Measurements from ENCODE around the gene HNF4A.

Gene HNF4A

DNA sequence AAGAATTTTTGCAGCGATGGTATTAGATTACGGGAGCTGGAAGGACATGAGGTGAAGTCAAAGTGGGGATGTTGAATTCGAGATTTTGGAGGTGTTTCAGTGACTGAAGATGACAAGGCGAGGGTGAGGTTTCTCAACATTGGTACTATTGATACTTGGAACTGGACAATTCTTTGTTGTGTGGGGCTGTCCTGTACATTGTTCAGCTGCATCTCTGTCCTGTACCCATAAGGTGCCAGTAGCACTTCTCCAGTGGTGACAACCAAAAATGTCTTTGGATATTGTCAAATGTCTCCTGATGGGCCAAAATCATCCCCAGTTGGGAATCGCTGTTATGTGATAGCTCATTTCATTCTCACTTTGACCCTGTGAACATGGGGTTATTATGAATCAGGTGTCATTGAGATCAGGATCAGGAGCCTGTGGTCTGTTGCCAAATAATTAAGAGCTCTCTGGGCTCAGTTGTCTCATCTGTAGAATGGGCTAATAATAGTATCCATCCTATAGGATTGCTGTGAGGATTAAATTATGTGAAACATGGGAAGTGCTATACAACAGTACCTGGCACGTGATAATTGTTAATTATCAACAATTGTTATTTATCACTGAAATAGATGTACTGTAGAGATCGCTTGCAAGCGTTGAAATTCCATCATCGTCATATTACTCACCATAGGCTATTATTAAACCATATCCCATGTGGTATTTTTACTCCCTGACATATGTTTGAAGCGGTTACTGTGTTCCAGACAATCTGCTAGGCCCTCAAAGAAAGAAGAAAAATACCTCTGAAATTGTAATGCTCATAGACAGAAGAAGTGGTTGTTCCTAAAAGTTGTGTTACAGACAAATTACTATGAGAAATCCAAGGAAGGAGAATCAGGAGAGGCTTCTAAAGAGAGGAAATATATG lies 71.6 kb downstream of the HNF4A start:
- Mint-ChIP-seq H3K4me1 (ENCODE audit: low read depth) (no peaks in the 10 kb centered on the region), H3K4me3 (no peak overlapping the region), H3K27me3 (ENCODE audit: low read depth) (no peaks in the 10 kb centered on the region), H3K27ac (no peak overlapping the region), H3K36me3 (ENCODE audit: low read depth) (no peaks in the 10 kb centered on the region), H3K9me3 (no peaks in the 10 kb centered on the region)
- no peak for DNase-seq (ENCODE audit: low spot score)

DNA sequence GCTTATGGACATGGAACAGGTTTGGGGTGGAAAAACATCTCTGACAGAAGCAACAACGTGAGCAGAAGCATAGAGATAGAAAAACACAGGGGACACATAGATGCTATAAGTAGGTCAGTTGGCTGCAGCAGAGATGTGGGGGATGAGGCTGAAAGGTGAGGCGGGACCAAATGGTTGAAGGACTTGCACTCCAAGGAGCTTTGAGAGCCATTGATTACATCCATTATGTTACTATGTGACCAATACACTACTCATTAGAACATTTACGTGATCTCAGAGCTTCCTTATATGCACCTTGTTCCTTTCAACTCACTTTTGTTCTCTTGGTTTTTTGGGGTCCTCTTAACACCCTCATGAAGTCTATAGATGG lies 72.3 kb downstream of the HNF4A start:
- H3K36me3 Mint-ChIP-seq (ENCODE audit: low read depth) = no peaks in the 10 kb centered on the region
- H3K4me3 Mint-ChIP-seq = no peak overlapping the region
- no peak for DNase-seq (ENCODE audit: low spot score)
- H3K4me1 Mint-ChIP-seq (ENCODE audit: low read depth) = no peaks in the 10 kb centered on the region
- H3K27me3 Mint-ChIP-seq (ENCODE audit: low read depth) = no peaks in the 10 kb centered on the region
- no peak overlapping the region for H3K27ac Mint-ChIP-seq
- no peaks in the 10 kb centered on the region for H3K9me3 Mint-ChIP-seq

DNA sequence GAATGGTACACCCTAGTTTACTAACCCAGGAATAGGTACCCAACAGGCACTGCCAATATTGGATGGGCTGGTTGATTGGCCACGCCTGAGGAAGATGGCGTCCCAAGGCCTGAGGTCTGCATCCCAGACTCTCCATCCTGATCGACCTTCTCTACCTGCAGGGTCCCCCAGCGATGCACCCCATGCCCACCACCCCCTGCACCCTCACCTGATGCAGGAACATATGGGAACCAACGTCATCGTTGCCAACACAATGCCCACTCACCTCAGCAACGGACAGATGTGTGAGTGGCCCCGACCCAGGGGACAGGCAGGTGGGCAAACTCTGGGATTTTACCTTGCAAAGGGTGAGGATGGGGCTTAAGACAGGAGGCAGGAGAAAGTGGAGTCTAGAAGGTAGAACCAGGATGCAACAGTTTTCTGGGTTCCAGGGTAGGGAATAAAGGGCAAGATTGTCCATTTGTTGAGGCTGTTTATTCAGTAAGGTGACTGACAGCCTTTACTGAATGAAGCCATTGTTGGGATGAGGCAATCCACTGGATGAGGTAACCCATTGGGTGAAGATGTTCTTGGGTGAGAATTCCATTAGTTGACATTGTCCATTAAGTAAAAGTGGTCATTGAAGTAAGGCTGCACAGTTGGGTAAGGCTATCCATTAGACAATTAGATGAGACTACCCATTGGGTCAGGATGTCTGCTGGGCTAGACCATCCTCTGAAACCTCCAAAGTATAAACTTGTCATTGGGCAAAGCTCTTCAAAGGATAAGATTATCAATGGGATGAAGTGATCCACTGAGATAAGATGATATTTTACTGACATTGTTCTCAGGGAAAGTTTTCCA lies 72.9 kb downstream of the HNF4A start:
- no peak for DNase-seq (ENCODE audit: low spot score)
- no peaks in the 10 kb centered on the region for H3K4me1 Mint-ChIP-seq (ENCODE audit: low read depth)
- no peaks in the 10 kb centered on the region for H3K27me3 Mint-ChIP-seq (ENCODE audit: low read depth)
- H3K9me3 Mint-ChIP-seq = no peaks in the 10 kb centered on the region
- no peak overlapping the region for H3K4me3 Mint-ChIP-seq
- H3K27ac Mint-ChIP-seq = no peak overlapping the region
- no peaks in the 10 kb centered on the region for H3K36me3 Mint-ChIP-seq (ENCODE audit: low read depth)

DNA sequence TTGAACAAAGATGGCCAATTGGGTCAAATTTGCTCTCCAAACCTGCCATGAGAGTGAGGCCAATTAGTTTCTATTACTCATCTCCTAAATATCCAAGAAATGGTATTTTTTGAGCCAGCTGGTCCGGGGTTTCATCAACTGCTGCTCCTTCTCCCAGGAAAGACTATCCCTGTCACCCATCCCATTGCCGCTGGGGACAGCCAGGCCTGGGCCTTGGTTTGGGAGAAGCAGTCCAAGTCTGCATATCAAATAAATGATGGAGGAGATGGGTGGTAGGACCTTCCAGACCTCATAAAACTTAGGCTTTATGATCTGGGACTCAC lies 73.5 kb downstream of the HNF4A start:
- Mint-ChIP-seq H3K27ac (no peak overlapping the region), H3K36me3 (ENCODE audit: low read depth) (no peaks in the 10 kb centered on the region), H3K4me3 (no peak overlapping the region), H3K27me3 (ENCODE audit: low read depth) (no peaks in the 10 kb centered on the region), H3K4me1 (ENCODE audit: low read depth) (no peaks in the 10 kb centered on the region), H3K9me3 (no peaks in the 10 kb centered on the region)
- DNase-seq (ENCODE audit: low spot score) = no peak

DNA sequence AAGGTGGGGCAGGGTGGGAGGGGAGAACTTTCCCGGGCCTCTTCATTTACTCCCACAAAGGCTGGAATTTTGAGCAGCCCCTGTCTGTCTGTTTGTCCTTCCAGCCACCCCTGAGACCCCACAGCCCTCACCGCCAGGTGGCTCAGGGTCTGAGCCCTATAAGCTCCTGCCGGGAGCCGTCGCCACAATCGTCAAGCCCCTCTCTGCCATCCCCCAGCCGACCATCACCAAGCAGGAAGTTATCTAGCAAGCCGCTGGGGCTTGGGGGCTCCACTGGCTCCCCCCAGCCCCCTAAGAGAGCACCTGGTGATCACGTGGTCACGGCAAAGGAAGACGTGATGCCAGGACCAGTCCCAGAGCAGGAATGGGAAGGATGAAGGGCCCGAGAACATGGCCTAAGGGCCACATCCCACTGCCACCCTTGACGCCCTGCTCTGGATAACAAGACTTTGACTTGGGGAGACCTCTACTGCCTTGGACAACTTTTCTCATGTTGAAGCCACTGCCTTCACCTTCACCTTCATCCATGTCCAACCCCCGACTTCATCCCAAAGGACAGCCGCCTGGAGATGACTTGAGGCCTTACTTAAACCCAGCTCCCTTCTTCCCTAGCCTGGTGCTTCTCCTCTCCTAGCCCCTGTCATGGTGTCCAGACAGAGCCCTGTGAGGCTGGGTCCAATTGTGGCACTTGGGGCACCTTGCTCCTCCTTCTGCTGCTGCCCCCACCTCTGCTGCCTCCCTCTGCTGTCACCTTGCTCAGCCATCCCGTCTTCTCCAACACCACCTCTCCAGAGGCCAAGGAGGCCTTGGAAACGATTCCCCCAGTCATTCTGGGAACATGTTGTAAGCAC lies 74.1 kb downstream of the HNF4A start:
- no peaks in the 10 kb centered on the region for H3K9me3 Mint-ChIP-seq
- no peak for DNase-seq (ENCODE audit: low spot score)
- H3K4me1 Mint-ChIP-seq (ENCODE audit: low read depth) = no peaks in the 10 kb centered on the region
- H3K36me3 Mint-ChIP-seq (ENCODE audit: low read depth) = no peaks in the 10 kb centered on the region
- H3K27me3 Mint-ChIP-seq (ENCODE audit: low read depth) = no peaks in the 10 kb centered on the region
- no peak overlapping the region for H3K27ac Mint-ChIP-seq
- no peak overlapping the region for H3K4me3 Mint-ChIP-seq

DNA sequence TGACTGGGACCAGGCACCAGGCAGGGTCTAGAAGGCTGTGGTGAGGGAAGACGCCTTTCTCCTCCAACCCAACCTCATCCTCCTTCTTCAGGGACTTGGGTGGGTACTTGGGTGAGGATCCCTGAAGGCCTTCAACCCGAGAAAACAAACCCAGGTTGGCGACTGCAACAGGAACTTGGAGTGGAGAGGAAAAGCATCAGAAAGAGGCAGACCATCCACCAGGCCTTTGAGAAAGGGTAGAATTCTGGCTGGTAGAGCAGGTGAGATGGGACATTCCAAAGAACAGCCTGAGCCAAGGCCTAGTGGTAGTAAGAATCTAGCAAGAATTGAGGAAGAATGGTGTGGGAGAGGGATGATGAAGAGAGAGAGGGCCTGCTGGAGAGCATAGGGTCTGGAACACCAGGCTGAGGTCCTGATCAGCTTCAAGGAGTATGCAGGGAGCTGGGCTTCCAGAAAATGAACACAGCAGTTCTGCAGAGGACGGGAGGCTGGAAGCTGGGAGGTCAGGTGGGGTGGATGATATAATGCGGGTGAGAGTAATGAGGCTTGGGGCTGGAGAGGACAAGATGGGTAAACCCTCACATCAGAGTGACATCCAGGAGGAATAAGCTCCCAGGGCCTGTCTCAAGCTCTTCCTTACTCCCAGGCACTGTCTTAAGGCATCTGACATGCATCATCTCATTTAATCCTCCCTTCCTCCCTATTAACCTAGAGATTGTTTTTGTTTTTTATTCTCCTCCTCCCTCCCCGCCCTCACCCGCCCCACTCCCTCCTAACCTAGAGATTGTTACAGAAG lies 75.0 kb downstream of the HNF4A start:
- Mint-ChIP-seq H3K27ac (no peak overlapping the region), H3K9me3 (no peaks in the 10 kb centered on the region), H3K4me1 (ENCODE audit: low read depth) (no peaks in the 10 kb centered on the region), H3K4me3 (no peak overlapping the region), H3K27me3 (ENCODE audit: low read depth) (no peaks in the 10 kb centered on the region), H3K36me3 (ENCODE audit: low read depth) (no peaks in the 10 kb centered on the region)
- DNase-seq (ENCODE audit: low spot score) = no peak

DNA sequence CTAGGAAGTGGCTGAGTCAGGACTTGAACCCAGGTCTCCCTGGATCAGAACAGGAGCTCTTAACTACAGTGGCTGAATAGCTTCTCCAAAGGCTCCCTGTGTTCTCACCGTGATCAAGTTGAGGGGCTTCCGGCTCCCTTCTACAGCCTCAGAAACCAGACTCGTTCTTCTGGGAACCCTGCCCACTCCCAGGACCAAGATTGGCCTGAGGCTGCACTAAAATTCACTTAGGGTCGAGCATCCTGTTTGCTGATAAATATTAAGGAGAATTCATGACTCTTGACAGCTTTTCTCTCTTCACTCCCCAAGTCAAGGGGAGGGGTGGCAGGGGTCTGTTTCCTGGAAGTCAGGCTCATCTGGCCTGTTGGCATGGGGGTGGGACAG lies 75.6 kb downstream of the HNF4A start:
- H3K27me3 Mint-ChIP-seq (ENCODE audit: low read depth) = no peaks in the 10 kb centered on the region
- no peak overlapping the region for H3K4me3 Mint-ChIP-seq
- H3K4me1 Mint-ChIP-seq (ENCODE audit: low read depth) = no peaks in the 10 kb centered on the region
- DNase-seq (ENCODE audit: low spot score) = no peak
- H3K27ac Mint-ChIP-seq = no peak overlapping the region
- H3K36me3 Mint-ChIP-seq (ENCODE audit: low read depth) = no peaks in the 10 kb centered on the region
- H3K9me3 Mint-ChIP-seq = no peaks in the 10 kb centered on the region

DNA sequence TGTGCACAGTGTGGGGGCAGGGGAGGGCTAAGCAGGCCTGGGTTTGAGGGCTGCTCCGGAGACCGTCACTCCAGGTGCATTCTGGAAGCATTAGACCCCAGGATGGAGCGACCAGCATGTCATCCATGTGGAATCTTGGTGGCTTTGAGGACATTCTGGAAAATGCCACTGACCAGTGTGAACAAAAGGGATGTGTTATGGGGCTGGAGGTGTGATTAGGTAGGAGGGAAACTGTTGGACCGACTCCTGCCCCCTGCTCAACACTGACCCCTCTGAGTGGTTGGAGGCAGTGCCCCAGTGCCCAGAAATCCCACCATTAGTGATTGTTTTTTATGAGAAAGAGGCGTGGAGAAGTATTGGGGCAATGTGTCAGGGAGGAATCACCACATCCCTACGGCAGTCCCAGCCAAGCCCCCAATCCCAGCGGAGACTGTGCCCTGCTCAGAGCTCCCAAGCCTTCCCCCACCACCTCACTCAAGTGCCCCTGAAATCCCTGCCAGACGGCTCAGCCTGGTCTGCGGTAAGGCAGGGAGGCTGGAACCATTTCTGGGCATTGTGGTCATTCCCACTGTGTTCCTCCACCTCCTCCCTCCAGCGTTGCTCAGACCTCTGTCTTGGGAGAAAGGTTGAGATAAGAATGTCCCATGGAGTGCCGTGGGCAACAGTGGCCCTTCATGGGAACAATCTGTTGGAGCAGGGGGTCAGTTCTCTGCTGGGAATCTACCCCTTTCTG lies 76.2 kb downstream of the HNF4A start:
- H3K27ac Mint-ChIP-seq = no peak overlapping the region

DNA sequence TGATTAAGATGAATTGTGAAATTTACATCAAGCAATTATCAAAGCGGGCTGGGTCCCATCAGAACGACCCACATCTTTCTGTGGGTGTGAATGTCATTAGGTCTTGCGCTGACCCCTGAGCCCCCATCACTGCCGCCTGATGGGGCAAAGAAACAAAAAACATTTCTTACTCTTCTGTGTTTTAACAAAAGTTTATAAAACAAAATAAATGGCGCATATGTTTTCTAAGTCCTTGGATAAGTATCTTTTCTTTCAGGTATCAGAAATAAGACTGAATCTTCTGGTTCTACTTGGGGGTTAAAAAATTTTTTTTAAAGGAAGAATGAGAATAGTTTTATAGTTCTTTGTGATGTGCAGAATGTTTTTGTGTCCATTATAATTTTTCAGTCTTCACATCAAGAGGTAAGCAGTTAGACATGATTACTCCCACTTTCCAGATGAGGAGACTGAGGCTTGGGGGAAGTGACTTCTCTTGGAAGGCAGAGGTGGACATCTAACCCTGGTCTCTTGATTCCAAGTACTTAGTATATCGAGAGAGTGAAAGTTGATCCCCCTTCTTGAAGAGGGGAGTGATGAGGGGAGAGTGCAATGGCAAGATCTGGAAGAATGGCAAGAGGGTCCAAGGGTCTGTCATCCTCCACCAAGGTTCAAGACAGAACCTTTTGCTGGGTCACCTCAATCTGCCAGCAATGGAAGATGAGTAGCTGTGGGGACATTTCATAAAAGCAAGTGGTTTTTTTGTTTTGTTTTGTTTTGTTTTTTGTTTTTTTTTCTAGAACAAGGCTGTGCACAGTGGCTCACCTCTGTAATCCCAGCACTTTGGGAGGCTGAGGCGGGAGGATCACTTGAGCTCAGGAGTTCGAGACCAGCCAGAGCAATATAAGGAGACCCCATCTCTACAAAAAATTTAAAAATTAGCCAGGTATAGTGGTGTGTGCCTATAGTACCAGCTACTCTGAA lies 77.4 kb downstream of the HNF4A start:
- Mint-ChIP-seq H3K4me1 (ENCODE audit: low read depth) (no peaks in the 10 kb centered on the region), H3K4me3 (no peak overlapping the region), H3K27me3 (ENCODE audit: low read depth) (no peaks in the 10 kb centered on the region), H3K27ac (no peak overlapping the region), H3K36me3 (ENCODE audit: low read depth) (no peaks in the 10 kb centered on the region), H3K9me3 (no peaks in the 10 kb centered on the region)
- no peak for DNase-seq (ENCODE audit: low spot score)

More for the DNA sequence above, 76.2 kb downstream of the HNF4A start:
- H3K27me3 Mint-ChIP-seq (ENCODE audit: low read depth) = no peaks in the 10 kb centered on the region
- H3K4me3 Mint-ChIP-seq = no peak overlapping the region
- no peak for DNase-seq (ENCODE audit: low spot score)
- no peaks in the 10 kb centered on the region for H3K4me1 Mint-ChIP-seq (ENCODE audit: low read depth)
- no peaks in the 10 kb centered on the region for H3K36me3 Mint-ChIP-seq (ENCODE audit: low read depth)
- no peaks in the 10 kb centered on the region for H3K9me3 Mint-ChIP-seq

DNA sequence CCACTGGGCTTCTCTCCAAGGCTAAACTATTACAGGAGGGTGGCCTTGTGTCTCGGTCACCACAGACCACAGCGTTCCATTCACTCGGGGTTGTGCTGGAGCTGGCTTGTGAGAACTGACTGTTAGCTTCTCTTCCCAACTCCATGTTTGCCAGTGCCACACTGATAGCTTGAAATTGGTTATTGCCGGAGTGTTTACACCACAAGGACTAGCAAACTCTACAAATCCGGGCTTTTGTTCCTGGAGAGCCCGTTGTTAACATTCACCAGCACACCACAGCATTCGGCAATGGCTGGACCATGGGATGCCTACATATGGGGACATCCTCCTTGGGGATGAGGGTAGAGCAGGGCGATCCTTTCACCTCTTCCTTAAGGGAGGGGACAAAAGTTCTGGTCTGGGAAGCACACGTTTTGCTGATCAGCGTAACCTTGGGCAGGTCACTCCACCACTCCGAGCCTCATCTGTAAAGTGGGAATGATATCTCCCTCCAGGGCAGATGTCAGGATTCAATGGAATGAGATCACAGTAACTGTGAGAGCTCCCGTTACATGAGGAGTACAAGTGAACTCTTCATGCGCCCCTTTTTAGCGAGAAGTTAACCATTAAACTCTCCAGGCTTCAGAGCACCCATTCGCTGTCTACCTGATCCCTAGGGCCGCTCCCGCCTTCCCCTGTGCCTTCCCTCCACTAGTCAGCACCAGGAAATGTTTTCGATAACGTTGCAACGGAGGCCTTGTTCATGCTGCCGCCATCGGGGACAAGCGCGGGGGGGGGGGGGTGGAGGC lies 78.4 kb downstream of the HNF4A start:
- Mint-ChIP-seq H3K27ac (no peak overlapping the region), H3K27me3 (ENCODE audit: low read depth) (no peaks in the 10 kb centered on the region), H3K4me1 (ENCODE audit: low read depth) (no peaks in the 10 kb centered on the region), H3K36me3 (ENCODE audit: low read depth) (no peaks in the 10 kb centered on the region), H3K9me3 (no peaks in the 10 kb centered on the region), H3K4me3 (no peak overlapping the region)
- no peak for DNase-seq (ENCODE audit: low spot score)

DNA sequence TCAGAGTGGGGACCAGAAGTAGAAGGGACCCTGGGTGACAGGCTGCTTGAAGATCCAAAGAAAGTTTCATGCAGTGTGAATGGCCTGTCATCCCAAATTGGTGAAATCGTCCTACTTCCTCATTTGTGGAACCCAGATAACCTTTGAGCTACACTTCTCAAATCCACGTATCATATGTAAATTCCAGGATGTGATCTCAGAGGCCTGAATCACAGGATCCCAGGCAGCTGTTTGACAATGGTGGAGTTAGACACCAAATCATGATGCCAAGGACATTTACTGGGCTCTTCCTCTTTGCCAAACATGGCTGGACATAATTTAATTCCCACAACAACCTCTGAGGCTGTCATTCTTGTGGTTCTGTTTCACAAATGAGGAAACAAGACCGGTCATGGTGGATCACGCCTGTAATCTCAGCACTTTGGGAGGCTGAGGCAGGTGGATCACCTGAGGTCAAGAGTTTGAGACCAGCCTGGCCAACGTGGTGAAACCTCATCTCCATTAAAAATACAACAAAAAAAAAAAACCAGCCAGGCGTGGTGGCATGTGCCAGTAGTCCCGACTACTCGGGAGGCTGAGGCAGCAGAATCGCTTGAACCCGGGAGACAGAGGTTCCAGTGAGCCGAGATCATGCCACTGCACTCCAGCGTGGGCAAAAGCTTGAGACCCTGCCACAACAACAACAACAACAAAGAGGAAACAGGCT lies 80.3 kb downstream of the HNF4A start:
- Mint-ChIP-seq H3K4me3 (no peak overlapping the region), H3K4me1 (ENCODE audit: low read depth) (no peaks in the 10 kb centered on the region), H3K27me3 (ENCODE audit: low read depth) (peaks cover 3% of the 10 kb centered on the region), H3K36me3 (ENCODE audit: low read depth) (no peaks in the 10 kb centered on the region), H3K27ac (no peak overlapping the region), H3K9me3 (no peaks in the 10 kb centered on the region)
- no peak for DNase-seq (ENCODE audit: low spot score)
